Right lobe of liver (tissue), 4 donors: ENCODE results near the gene C20orf173.

ENCODE experiments used
- CTCF ChIP-seq, 4 donors: fragments of 200-600 bp in 3 of 4; fragments of 450-650 bp in 1 of 4; IDR thresholded peaks; one replicate each; pipeline versions ENCODE4 v1.5.1 to v1.8.0; 2016 to 2022; ENCODE audit warnings: antibody characterized with exemption in 4 of 4, mild to moderate bottlenecking in 2 of 4
- POLR2A ChIP-seq: fragments of 450-650 bp; IDR thresholded peaks from one replicate; pipeline ENCODE4 v1.6.1; 2017; ENCODE audit warnings: antibody characterized with exemption, mild to moderate bottlenecking
- donor health status: DM: no; HTN: no; CAD: no.
- donor health status: DM: no; HTN: no; CAD: no.
- donor health status: DM: no; HTN: yes; CAD: no.

- TF ChIP-seq CTCF (IDR thresholded peaks at IDR 0.05) = no peak
- TF ChIP-seq POLR2A = no peak
Measured at GRCh38 chr20:35492352-35492751, 37.1 kb downstream of the C20orf173 start.
